ENCODE results near the gene MFAP1. TPM values are rescaled to one million over a fixed set of nuclear protein-coding genes. Genes with fewer than 3 reads are reported as not detected.
"Not testable (repeated sequence)": the region's sequence is repeated elsewhere in the genome, so short reads cannot be mapped to it uniquely, and the experiment has no call there.

Gene MFAP1
- total RNA-seq, 1 donor from 2014 or later: 37.4 TPM

DNA sequence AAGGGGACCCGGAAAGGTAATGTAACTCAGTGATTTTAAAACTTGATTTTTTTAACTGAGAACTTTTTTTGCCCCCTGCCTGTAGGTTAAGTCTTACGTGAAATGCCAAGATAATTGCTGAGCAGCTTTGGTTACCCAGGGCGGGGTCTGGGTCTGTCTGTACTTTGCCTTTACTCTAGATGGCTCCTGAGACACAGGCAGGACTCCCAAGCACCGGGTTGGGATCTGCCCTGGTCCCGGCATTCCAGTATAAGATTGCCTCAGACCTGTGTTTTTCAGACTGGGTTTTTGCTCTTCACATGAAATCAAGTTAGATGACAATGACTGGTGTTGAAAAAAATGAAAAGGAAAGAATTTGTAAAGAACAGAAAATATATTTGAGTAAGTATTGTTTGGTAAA, 42.6 kb upstream of the MFAP1 start:
- H3K27ac Mint-ChIP-seq: no peak overlapping the region
- no peaks in the 10 kb centered on the region for H3K36me3 Mint-ChIP-seq
- H3K27me3 Mint-ChIP-seq: no peaks in the 10 kb centered on the region
- H3K4me3 Mint-ChIP-seq: no peak overlapping the region
- no peak for DNase-seq (ENCODE audit: extremely low spot score, unreplicated experiment)
- no peak for TF ChIP-seq CTCF (conservative IDR thresholded peaks at IDR 0.05)
- H3K9me3 Mint-ChIP-seq: no peaks in the 10 kb centered on the region
- no peaks in the 10 kb centered on the region for H3K4me1 Mint-ChIP-seq (ENCODE audit: unreplicated experiment)

DNA sequence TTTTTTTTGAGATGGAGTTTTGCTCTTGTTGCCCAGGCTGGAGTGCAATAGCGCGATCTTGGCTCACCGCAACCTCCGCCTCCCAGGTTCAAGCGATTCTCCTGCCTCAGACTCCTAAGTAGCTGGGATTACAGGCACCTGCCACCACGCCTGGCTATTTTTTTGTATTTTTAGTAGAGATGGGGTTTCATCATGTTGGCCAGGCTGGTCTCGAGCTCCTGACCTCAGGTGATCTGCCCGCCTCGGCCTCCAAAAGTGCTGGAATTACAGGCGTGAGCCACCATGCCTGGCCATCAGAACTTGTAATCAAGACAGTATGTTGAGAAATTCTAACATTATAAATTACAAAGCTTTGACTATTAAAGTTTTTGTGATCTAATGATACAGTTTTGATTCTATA, 42.1 kb upstream of the MFAP1 start:
- not testable (repeated sequence) for H3K9me3 Mint-ChIP-seq; H3K4me3 Mint-ChIP-seq; H3K27me3 Mint-ChIP-seq; H3K36me3 Mint-ChIP-seq; DNase-seq (ENCODE audit: extremely low spot score, unreplicated experiment); H3K4me1 Mint-ChIP-seq (ENCODE audit: unreplicated experiment); H3K27ac Mint-ChIP-seq

- no peaks in the 10 kb centered on the region for H3K36me3 Mint-ChIP-seq
- H3K4me3 Mint-ChIP-seq: no peak overlapping the region
Observed at GRCh38 chr15:43859546-43859945, 35.1 kb upstream of the MFAP1 start.

DNA sequence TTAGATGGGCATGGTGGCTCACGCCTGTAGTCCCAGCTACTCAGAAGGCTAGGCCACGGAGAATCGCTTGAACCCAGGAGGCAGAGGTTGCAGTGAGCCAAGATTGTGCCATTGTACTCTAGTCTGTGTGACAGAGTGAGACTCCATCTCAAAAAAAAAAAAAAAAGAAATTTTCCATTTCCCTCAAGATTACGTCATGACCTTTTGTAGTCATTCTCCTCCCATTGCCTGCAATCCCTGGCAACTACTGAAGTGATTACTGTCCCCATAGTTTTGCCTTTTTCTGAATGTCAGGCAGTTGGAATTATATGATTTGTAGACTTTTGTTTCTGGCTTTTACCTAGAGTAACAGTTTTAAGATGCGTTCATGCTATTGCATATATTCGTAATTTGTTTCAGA, 30.3 kb upstream of the MFAP1 start:
- Mint-ChIP-seq H3K36me3 (no peaks in the 10 kb centered on the region), H3K4me3 (no peak overlapping the region), H3K27me3 (no peaks in the 10 kb centered on the region), H3K4me1 (ENCODE audit: unreplicated experiment) (no peaks in the 10 kb centered on the region), H3K27ac (no peak overlapping the region), H3K9me3 (no peaks in the 10 kb centered on the region)
- no peak for TF ChIP-seq CTCF (conservative IDR thresholded peaks at IDR 0.05)
- DNase-seq (ENCODE audit: extremely low spot score, unreplicated experiment): no peak

More at GRCh38 chr15:43859546-43859945, 35.1 kb upstream of the MFAP1 start:
- TF ChIP-seq CTCF (conservative IDR thresholded peaks at IDR 0.05): no peak
- Mint-ChIP-seq H3K27ac (no peak overlapping the region), H3K27me3 (no peaks in the 10 kb centered on the region), H3K9me3 (no peaks in the 10 kb centered on the region), H3K4me1 (ENCODE audit: unreplicated experiment) (no peaks in the 10 kb centered on the region)
- no peak for DNase-seq (ENCODE audit: extremely low spot score, unreplicated experiment)

DNA sequence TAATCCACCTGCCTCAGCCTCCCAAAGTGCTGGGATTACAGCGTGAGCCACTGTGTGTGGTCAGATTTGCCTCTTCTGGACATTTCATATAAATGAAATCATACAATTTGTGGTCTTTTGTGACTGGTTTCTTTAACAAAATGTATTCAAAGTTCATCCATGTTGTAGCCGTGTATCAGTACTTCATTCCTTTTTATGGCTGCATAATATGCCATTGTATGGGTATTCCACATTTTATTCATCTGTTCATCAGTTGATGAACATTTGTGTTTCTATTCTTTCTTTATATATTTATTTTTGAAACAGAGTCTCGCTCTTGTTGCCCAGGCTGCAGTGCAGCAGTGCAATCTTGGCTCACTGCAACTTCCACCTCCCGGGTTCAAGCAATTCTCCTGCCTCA, 28.1 kb upstream of the MFAP1 start:
- Mint-ChIP-seq H3K4me1 (ENCODE audit: unreplicated experiment) (no peaks in the 10 kb centered on the region), H3K27ac (no peak overlapping the region), H3K27me3 (no peaks in the 10 kb centered on the region), H3K36me3 (no peaks in the 10 kb centered on the region), H3K4me3 (no peak overlapping the region), H3K9me3 (no peaks in the 10 kb centered on the region)
- TF ChIP-seq CTCF (conservative IDR thresholded peaks at IDR 0.05): no peak
- no peak for DNase-seq (ENCODE audit: extremely low spot score, unreplicated experiment)

DNA sequence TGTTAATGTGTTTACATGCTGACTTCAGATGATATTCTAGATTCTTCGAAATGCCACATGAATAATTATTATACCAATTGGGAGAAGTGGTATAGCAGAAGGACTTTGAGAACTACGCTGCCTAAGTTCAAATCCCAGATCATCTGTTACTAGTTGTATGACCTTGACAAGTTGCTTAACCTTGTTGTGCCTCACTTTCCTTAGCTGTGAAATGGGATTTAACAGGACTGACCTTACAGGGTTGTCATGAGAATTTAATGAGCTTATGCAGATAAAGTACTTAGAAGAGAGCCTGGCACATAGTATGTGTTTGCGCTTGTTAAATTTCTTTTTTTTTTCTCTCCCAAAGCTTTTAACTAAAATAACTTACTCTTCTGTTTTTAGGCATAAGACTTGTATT, 26.8 kb upstream of the MFAP1 start:
- H3K9me3 Mint-ChIP-seq: no peaks in the 10 kb centered on the region
- DNase-seq (ENCODE audit: extremely low spot score, unreplicated experiment): no peak
- H3K36me3 Mint-ChIP-seq: no peaks in the 10 kb centered on the region
- no peak for TF ChIP-seq CTCF (conservative IDR thresholded peaks at IDR 0.05)
- H3K27ac Mint-ChIP-seq: no peak overlapping the region
- H3K4me1 Mint-ChIP-seq (ENCODE audit: unreplicated experiment): no peaks in the 10 kb centered on the region
- H3K27me3 Mint-ChIP-seq: no peaks in the 10 kb centered on the region
- H3K4me3 Mint-ChIP-seq: no peak overlapping the region
